CD4-positive, alpha-beta T cell treated with Interleukin-1 beta for 1 hour (primary cell): Measurements from ENCODE around the gene DZIP1L.

Source experiments
- DNase-seq, 2 donors: peaks; one replicate each; pipeline ENCODE4 v3.0.0-alpha.2; 2020 to 2022

DZIP1L gene

GRCh38 chr3:138066383-138066782, 49.0 kb downstream of the DZIP1L start:
- no peak for DNase-seq

- DNase-seq = no peak
Observed at GRCh38 chr3:138065949-138066348, 49.5 kb downstream of the DZIP1L start.

GRCh38 chr3:138063416-138063815, 52.0 kb downstream of the DZIP1L start:
- DNase-seq = no peak

- DNase-seq = no peak
Observed at GRCh38 chr3:138062626-138063025, 52.8 kb downstream of the DZIP1L start.

GRCh38 chr3:138062037-138062436, 53.4 kb downstream of the DZIP1L start:
- no peak for DNase-seq

- no peak for DNase-seq
Observed at GRCh38 chr3:138060792-138061191, 54.6 kb downstream of the DZIP1L start.

GRCh38 chr3:138059261-138059660, 56.1 kb downstream of the DZIP1L start:
- DNase-seq = no peak

GRCh38 chr3:138057384-138057783, 58.0 kb downstream of the DZIP1L start:
- no peak for DNase-seq

- no peak for DNase-seq
Observed at GRCh38 chr3:138054057-138054456, 61.4 kb downstream of the DZIP1L start.

GRCh38 chr3:138051947-138052802, 63.2 kb downstream of the DZIP1L start:
- no peak for DNase-seq

GRCh38 chr3:138049157-138049919, 66.1 kb downstream of the DZIP1L start:
- no peak for DNase-seq

- no peak for DNase-seq
Observed at GRCh38 chr3:138047596-138048158, 67.7 kb downstream of the DZIP1L start.

- DNase-seq = no peak
Observed at GRCh38 chr3:138046955-138047354, 68.5 kb downstream of the DZIP1L start.

- DNase-seq = no peak
Observed at GRCh38 chr3:138046085-138046484, 69.3 kb downstream of the DZIP1L start.

- no peak for DNase-seq
Observed at GRCh38 chr3:138043266-138044029, 72.0 kb downstream of the DZIP1L start.

GRCh38 chr3:138042043-138042442, 73.4 kb downstream of the DZIP1L start:
- no peak for DNase-seq

- DNase-seq = no peak
Observed at GRCh38 chr3:138038725-138039462, 76.5 kb downstream of the DZIP1L start.

GRCh38 chr3:138036572-138036971, 78.8 kb downstream of the DZIP1L start:
- no peak for DNase-seq

GRCh38 chr3:138034918-138035317, 80.5 kb downstream of the DZIP1L start:
- no peak for DNase-seq

GRCh38 chr3:138033202-138033691, 82.2 kb downstream of the DZIP1L start:
- no peak for DNase-seq

- no peak for DNase-seq
Observed at GRCh38 chr3:138032567-138032966, 82.8 kb downstream of the DZIP1L start.

GRCh38 chr3:138031536-138031935, 83.9 kb downstream of the DZIP1L start:
- DNase-seq = no peak
